Adrenal gland (tissue), 12 donors: ENCODE measurements around the gene TMEM179. TPM values are rescaled to one million over a fixed set of nuclear protein-coding genes. Genes with fewer than 3 reads are reported as not detected.

ENCODE experiments used
- DNase-seq, 7 donors: peaks; one replicate each; pipeline ENCODE4 v3.0.0-alpha.2; 2019 to 2020
- H3K27ac ChIP-seq, 5 donors: fragments of 200-600 bp; sonication (generic) in 4 of 5; 1 replicate in 3 of 5; 2 replicates in 2 of 5; pipeline versions ENCODE4 v1.5.1 to v1.8.0; 2016 to 2020; ENCODE audit warnings: mild to moderate bottlenecking in 1 of 5
- H3K27me3 ChIP-seq: fragments of 200-600 bp; 2 replicates; pipeline ENCODE4 v1.8.0; 2021
- H3K36me3 ChIP-seq, 2 donors: fragments of 200-600 bp; replicated peaks in 1 of 2; 1 replicate in 1 of 2; 2 replicates in 1 of 2; pipeline versions ENCODE4 v1.5.1 to v1.8.0; 2018 to 2022
- H3K4me1 ChIP-seq, 2 donors: fragments of 200-600 bp; replicated peaks in 1 of 2; 1 replicate in 1 of 2; 2 replicates in 1 of 2; pipeline versions ENCODE4 v1.5.1 to v1.8.0; 2018 to 2021
- H3K4me3 ChIP-seq, 4 donors: fragments of 200-600 bp; sonication (generic) in 3 of 4; one replicate each; pipeline ENCODE4 v1.5.1; 2016 to 2018
- H3K9me3 ChIP-seq, 3 donors: fragments of 200-600 bp; sonication (generic) in 1 of 3; replicated peaks in 1 of 3; 1 replicate in 2 of 3; 2 replicates in 1 of 3; pipeline versions ENCODE4 v1.5.1 to v1.8.0; 2016 to 2021
- POLR2A ChIP-seq, 2 donors: fragments of 450-650 bp; IDR thresholded peaks; one replicate each; pipeline ENCODE4 v1.6.1; 2017; ENCODE audit warnings: antibody characterized with exemption in 2 of 2, mild to moderate bottlenecking in 2 of 2, moderate library complexity in 1 of 2
- WGBS, 4 donors: extraction: QIAGEN DNeasy Blood & Tissue Kit in 2 of 4; methylation state at CpG; one replicate each; pipeline versions ENCODE4 v1.1.5 to v1.1.7; 2013 to 2017; 5-methylcytosine and 5-hydroxymethylcytosine counted together
- intact Hi-C, 2 donors: fragments of 100-400 bp; cut with DNase I; formaldehyde crosslinking; loops; one replicate each; pipeline versions ENCODE4 v1.14.1 to v1.15.0; 2022 to 2023
- polyA plus RNA-seq, 3 donors: library from polyadenylated mRNA; stranded (reverse); fragments of 200-250 nt in 2 of 3; fragments of 350-450 nt in 1 of 3; fragmentation: Illumina TruSeq in 1 of 3; extraction: RNeasy Lipid Tissue Mini Kit (QIAGEN cat#74804) in 1 of 3; gene quantifications; one replicate each; pipeline ENCODE4 v1.2.3, GENCODE V29; 2013 to 2014
- total RNA-seq, 9 donors: library from RNA; depleted of rRNA in 4 of 9; stranded (reverse); fragments of >200 nt in 4 of 9; fragments of 120-200 nt in 1 of 9; fragmentation: NEBNext Ultra II Directional in 1 of 9; extraction: Animal tissue kit (Norgen Biotek cat#: 25700) in 1 of 9; gene quantifications; one replicate each; pipeline versions ENCODE4 v1.1.0 to v1.2.4, GENCODE V29; 2013 to 2023
- TF ChIP-seq, protein P1 (sequence below), 6 experiments: fragments of 450-650 bp in 4 of 6; fragments of 200-600 bp in 2 of 6; sonication (generic) in 1 of 6; IDR thresholded peaks; 1 replicate in 5 of 6; 2 replicates in 1 of 6; pipeline versions ENCODE4 v1.5.1 to v1.8.0; 2016 to 2021; ENCODE audit warnings: antibody characterized with exemption in 6 of 6, mild to moderate bottlenecking in 2 of 6, moderate library complexity in 1 of 6
- donor health status: healthy with polysubstance abuse.
- donor health status: Bipolar disorder and iron deficiency.
- donor health status: DM: yes; HTN: yes; CAD: no.
- donor health status: DM: no; HTN: no; CAD: no.
- donor health status: DM: no; HTN: no; CAD: no.
- donor health status: DM: yes; HTN: yes; CAD: no.

TMEM179 gene
- total and polyA plus RNA-seq, 12 donors, result 4.3 to 76.7 (median 13.2) TPM

DNA sequence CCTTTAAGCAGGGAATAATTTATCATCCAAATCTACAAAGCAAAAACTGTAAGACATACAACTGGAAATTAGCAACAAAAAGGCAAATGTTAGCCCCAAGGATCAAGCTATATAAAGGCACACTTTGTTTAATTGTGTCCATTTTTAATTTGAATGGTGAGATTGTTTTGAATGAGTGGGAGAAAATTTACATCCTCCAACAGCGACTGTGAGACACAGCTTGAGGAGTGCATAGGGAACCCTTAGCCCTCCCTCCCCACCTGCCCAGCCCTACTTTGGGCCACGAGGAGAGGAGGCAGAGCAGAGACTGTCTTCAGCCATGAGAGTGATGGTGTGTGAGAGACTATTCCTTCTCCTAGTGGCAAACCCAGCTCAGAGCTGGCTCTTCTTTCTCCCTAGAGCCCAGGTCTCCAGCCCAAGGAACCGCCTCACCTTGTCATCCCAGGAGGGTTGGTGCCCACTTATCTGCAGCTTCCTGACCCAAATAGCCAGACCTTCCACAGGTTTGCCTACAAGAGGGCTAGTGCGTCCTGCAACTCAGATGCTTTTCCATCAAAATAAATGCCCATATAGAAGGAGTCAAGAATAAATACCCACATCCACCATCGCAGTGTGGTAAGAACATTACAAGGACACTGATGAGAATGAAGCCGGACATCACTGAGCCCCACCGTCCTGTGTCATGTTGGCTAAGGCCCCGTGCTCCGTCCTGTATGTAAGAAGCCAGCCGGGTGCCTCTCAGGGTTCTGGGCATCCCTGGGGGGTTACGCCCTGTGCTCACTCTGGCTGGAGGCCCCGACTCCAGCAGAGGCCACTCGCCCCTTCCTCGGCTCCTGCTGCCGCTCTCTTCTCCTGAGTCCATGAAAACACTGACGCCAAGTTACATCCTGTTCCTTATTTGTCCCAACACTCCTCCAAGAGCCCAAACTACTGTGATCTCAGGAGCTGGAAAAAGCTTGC is 61.4 kb downstream of the TMEM179 start:
- DNase-seq, result peak in 1 of 7 donors; percentile 3
- Histone ChIP-seq H3K27ac (no peak overlapping the region), H3K4me1 (no peaks in the 10 kb centered on the region), H3K27me3 (peaks cover 12% of the 10 kb centered on the region), H3K4me3 (no peak overlapping the region), H3K36me3 (no peaks in the 10 kb centered on the region), H3K9me3 (no peaks in the 10 kb centered on the region)
- TF ChIP-seq POLR2A (IDR thresholded peaks at IDR 0.05), result no peak
- TF ChIP-seq, protein P1, sequence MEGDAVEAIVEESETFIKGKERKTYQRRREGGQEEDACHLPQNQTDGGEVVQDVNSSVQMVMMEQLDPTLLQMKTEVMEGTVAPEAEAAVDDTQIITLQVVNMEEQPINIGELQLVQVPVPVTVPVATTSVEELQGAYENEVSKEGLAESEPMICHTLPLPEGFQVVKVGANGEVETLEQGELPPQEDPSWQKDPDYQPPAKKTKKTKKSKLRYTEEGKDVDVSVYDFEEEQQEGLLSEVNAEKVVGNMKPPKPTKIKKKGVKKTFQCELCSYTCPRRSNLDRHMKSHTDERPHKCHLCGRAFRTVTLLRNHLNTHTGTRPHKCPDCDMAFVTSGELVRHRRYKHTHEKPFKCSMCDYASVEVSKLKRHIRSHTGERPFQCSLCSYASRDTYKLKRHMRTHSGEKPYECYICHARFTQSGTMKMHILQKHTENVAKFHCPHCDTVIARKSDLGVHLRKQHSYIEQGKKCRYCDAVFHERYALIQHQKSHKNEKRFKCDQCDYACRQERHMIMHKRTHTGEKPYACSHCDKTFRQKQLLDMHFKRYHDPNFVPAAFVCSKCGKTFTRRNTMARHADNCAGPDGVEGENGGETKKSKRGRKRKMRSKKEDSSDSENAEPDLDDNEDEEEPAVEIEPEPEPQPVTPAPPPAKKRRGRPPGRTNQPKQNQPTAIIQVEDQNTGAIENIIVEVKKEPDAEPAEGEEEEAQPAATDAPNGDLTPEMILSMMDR (IDR thresholded peaks at IDR 0.05), result no peak
- WGBS, 4 donors, result 77 to 87% (median 81%) methylated on average over 15 to 16 of the region's 16 CpGs
- intact Hi-C loops, result no loop called here

DNA sequence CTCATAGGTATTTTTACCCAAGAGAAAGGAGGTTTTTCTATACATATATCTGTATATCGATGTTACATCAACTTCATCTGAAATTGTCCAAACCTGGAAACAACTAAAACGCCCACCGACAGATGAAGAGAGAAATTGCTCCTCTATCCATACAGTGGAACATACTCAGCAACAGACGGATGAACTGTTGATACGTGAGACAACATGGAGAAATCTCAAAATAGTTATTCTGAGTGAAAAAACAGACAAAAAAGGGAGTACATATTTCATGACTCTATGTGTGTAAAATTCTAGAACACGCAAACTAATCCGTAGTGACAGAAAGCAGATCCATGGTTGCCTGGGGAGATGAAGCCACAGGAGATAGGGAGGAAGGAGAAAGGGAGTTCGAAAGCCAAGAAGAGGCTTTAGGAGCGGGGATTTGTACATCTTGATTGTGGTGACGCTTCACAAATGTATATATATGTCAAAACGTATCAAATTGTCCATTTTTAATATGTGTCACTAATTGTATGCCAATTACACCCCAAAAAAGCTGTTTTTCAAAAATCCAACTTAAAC is 62.6 kb downstream of the TMEM179 start:
- Histone ChIP-seq H3K4me1 (no peaks in the 10 kb centered on the region), H3K9me3 (no peaks in the 10 kb centered on the region), H3K27me3 (peaks cover 7% of the 10 kb centered on the region), H3K36me3 (no peaks in the 10 kb centered on the region), H3K4me3 (no peak overlapping the region), H3K27ac (no peak overlapping the region)
- intact Hi-C loops, result no loop called here
- no peak for DNase-seq
- 74 to 79% (median 76%) methylated on average over 11 of the region's 11 CpGs for WGBS, 4 donors
- no peak for TF ChIP-seq POLR2A (IDR thresholded peaks at IDR 0.05)
- TF ChIP-seq, protein P1 (IDR thresholded peaks at IDR 0.05), result no peak

Other genes with a start within 250 kb of the TMEM179 start
- gene C14orf180, start 25.0 kb downstream of the TMEM179 start, total RNA-seq, result 10 to 100 TPM in 2 of 9 donors, 1 to 10 TPM in 5, under 1 TPM in 2; 0.28 to 17.8 (median 4.7) TPM
- gene C14orf180, start 25.0 kb downstream of the TMEM179 start, polyA plus RNA-seq, result 10 to 100 TPM in 1 of 3 donors, 1 to 10 TPM in 1, under 1 TPM in 1; 0.26 to 16.8 (median 7.1) TPM
- gene INF2, start 84.8 kb upstream of the TMEM179 start, total RNA-seq, result 10 to 100 TPM in 8 of 9 donors, 1 to 10 TPM in 1; 8.4 to 72.9 (median 60.7) TPM
- gene INF2, start 84.8 kb upstream of the TMEM179 start, polyA plus RNA-seq, result 100 to 1,000 TPM in 2 of 3 donors, 10 to 100 TPM in 1; 16.3 to 217 (median 117) TPM
- gene ADSS1, start 119.5 kb upstream of the TMEM179 start, total RNA-seq, result 10 to 100 TPM in 6 of 9 donors, 1 to 10 TPM in 3; 4.0 to 39.1 (median 17.0) TPM
- 10 to 100 TPM in 2 of 3 donors, 1 to 10 TPM in 1; 5.6 to 20.1 (median 16.7) TPM for gene ADSS1, start 119.5 kb upstream of the TMEM179 start, polyA plus RNA-seq
- gene SIVA1, start 148.4 kb upstream of the TMEM179 start, total RNA-seq, result 100 to 1,000 TPM in 4 of 9 donors, 10 to 100 TPM in 5; 43.9 to 294 (median 79.6) TPM
- gene SIVA1, start 148.4 kb upstream of the TMEM179 start, polyA plus RNA-seq, result 100 to 1,000 TPM in 1 of 3 donors, 10 to 100 TPM in 1, 1 to 10 TPM in 1; 2.0 to 120 (median 86.8) TPM
- 100 to 1,000 TPM in 8 of 9 donors, 10 to 100 TPM in 1; 66.4 to 300 (median 191) TPM for gene AKT1, start 191.0 kb upstream of the TMEM179 start, total RNA-seq
- 100 to 1,000 TPM in 2 of 3 donors, 10 to 100 TPM in 1; 97.5 to 244 (median 230) TPM for gene AKT1, start 191.0 kb upstream of the TMEM179 start, polyA plus RNA-seq
- gene ZBTB42, start 196.3 kb upstream of the TMEM179 start, total RNA-seq, result 10 to 100 TPM in 3 of 9 donors, 1 to 10 TPM in 5, under 1 TPM in 1; 0.61 to 13.9 (median 8.9) TPM
- gene ZBTB42, start 196.3 kb upstream of the TMEM179 start, polyA plus RNA-seq, result 1 to 10 TPM; 1.2 to 2.3 (median 1.6) TPM